Stimulated activated CD8-positive, alpha-beta memory T cell treated with anti-CD3 and anti-CD28 coated beads, Interleukin-15, amount 100 ng/mL, for 24 hours (primary cell): Measurements from ENCODE around the gene TMEM135.

ENCODE experiments used
- DNase-seq: peaks from one replicate; pipeline ENCODE4 v3.0.0-alpha.2; 2020; ENCODE audit warnings: low read depth

Gene TMEM135

GRCh38 chr11:87353771-87354345 lies 316.1 kb downstream of the TMEM135 start:
- DNase-seq = no peak

DNA sequence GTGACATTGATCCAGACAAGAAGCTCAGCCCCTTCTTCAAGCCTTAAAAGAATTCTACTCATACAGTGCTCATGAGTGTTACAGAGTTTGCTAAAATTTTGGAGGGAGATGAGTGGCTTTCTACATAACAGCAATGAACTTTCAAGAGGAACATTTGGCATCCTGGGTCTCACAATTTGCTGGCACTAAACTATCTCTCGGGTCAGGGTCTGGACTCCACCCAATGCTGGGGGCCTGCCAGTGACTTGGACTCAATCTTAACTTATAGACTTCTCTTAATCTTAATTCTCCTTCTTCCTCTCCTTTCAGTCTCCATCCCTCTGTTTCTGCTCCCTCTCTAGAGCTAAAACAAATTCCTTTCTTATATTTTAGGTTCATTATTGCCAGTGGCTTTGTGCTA lies 317.9 kb downstream of the TMEM135 start:
- DNase-seq = no peak

DNA sequence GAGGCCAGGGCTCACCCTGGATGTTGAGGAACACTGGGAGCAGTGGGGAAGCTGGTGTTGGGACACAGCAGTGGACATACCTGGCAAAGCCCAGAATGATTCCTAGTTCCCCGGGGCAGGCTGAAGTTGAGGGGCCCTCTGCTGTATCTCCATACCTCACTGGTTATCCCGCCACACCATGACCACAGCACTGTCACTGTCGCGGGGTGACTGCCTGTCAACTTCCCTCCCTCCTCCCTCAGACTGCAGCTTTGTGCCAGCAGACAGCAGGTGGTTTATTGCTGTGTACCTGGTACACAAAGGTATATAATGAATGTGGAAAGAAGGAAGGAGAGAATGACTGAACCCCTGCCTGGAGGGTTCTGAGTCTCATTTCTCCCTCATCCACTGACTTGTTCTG lies 318.7 kb downstream of the TMEM135 start:
- no peak for DNase-seq

DNA sequence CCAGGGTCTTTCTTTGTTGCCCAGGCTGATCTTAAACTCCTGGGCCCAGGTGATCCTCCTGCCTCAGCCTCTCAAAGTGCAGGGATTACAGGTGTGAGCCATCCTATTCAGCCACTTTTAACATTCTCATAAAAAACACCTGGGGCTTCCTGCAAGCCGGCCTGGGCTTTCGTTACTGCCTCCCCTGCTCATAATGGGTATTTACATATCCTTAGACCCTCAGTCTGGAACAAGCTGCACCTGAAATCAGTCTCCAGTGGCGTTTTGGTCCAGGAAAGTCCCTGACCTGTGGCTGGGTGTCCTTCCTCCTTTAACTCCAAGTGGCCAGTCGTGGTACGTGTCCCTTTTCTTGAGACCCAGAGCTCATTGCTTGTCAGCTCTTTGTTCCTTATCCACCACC lies 320.7 kb downstream of the TMEM135 start:
- no peak for DNase-seq

GRCh38 chr11:87359401-87359800 lies 321.7 kb downstream of the TMEM135 start:
- DNase-seq = no peak

DNA sequence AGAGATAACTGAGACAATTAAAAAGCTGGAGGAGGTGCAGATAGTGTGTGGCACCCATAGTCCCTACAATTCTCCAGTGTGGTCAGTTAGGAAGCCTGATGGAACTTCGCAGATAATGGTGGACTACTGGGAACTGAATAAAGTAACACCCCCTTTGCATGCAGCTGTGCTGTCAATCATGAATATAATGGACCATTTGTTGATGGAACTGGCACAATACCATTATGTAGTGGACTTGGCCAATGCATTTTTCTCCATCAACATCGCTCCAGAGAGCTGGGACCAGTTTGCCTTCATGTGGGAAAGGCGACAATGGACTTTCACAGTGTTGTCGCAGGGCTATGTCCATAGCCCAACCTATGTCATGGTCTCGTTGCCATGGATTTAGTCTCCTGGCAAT lies 324.2 kb downstream of the TMEM135 start:
- DNase-seq = no peak

DNA sequence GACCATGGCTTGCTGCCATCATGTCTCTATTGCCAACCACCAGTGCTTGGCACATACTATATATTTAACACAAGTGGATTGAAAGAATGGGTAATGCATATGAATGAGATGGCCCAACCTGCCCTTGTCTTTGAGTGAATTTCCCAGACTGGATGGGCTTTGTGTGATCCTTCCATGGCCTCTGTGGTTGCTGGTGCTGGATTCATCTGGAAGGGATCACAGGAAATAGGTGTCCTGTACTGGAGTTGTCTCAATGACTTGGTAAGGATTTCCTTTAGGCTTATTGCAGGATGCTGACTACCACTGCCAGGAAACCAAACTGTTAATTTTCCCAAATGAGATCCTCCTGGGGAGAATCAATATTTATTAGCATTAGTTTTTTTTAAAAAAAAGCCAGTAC lies 328.6 kb downstream of the TMEM135 start:
- no peak for DNase-seq

DNA sequence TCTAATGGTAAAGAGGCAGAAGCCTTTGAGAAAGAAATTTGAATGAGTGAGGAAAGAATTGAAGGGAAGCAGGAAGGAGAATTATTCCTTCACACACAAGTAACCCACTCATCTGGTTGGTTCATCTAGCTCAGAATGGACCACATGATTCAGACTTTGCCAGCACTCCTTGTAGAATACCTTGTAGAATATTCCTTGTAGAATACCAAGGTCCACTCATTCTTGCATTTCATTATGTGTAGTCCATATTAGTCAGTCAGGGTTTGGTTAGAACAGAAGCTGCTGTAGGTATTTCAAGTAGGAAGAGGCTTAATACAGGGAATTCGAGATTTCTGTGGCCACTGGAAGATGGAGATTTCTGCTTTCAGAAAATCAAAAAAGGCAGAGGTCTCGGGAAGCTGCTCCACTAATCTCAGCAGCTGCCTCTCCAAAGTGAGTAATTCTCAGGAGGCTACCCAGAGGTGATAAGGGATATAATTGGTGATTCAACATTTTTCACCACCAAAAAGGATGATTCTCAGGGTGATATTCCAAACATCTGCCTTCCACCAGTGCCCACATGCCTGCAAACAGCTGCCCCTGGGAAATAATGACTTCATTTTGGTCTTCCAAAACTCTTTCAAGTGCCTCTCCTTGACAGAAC lies 329.1 kb downstream of the TMEM135 start:
- DNase-seq = no peak

GRCh38 chr11:87368151-87368550 lies 330.4 kb downstream of the TMEM135 start:
- no peak for DNase-seq

DNA sequence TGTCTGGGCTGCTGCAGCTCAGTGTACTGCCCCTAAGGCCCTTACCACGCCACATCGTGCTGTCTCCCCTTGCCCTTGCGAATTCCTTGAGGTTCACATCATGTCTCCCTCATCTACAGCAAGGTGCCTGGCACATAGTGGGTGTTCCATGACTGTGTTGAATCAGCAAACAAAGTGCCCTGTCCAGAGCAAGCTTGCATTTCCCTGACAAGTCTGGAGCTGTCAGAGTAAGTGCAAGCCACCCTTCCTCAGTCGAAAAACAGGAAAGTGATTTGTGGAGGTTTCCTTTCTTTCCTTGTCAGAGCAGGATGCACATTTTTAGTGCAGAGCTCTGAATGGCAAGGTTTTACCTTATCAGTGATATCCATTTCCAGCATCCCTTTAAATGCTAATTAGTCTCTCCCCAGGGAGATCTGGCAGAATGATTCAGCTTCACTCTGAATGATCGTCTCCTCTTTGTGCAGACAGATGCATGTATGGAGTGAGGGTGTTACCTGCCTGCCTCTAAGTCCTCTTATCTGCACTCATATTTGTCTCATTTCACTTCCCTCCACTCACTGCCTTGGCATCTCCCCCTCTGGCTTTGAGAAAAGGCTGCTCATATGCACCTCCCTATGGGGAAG lies 331.2 kb downstream of the TMEM135 start:
- DNase-seq = no peak

DNA sequence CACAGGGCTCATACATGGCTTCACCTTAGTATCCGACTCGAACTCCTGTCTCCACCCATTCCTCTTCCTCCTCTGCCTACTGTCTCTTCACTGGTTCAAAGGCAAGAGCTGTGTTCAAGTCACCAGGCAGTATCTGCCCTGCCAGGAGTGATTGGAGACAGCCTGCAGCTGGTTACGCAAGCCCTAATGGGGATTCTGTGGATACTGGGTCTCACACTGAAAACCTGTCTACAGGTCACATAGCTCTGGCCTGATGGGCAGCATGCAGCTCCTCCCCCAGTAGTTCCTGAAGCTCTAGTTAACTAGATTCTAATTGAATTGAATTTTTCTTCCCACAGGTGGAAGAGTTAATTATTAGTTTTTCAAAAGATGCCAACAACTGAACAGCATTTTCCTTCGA lies 332.2 kb downstream of the TMEM135 start:
- DNase-seq = no peak

DNA sequence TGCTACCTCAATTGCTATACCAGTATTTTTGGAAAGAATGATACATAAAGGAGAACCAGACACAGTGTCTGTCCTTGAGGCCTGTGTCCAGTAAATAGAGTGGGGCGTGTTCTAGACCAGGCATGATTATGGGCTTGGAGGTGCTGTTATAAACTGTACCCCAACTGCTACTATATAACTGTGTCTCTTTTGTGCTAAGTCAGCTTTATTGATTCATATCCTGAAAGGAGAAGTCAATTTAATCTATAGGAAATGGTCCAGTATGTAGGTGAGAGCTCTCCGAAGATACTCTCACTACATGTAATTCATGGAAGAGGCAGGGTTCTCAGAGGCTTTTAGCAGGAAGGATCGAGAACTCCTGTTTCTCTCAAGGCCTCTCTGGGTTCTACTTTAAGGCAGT lies 334.3 kb downstream of the TMEM135 start:
- no peak for DNase-seq
